SKM-1 (cell line): ENCODE data around the gene ABCC8.

Source experiments
- DNase-seq: peaks from one replicate; lab custom pipeline; 2025; ENCODE audit not compliant: unreplicated experiment; lab: John Stamatoyannopoulos, UW

The ABCC8 gene

GRCh38 chr11:17476317-17477083 is at the start of gene ABCC8:
ABCC8 (minus strand) TSS chr11:17476845; CDS start chr11:17476776, 69 bp downstream.
- DNase-seq: no peak

- no peak for DNase-seq
These were observed 49.7 kb upstream of the ABCC8 start for GRCh38 chr11:17526326-17526725.

GRCh38 chr11:17525570-17525969 is 48.9 kb upstream of the ABCC8 start:
- DNase-seq: no peak

GRCh38 chr11:17524221-17524620 is 47.6 kb upstream of the ABCC8 start:
- no peak for DNase-seq

- no peak for DNase-seq
These were observed 46.0 kb upstream of the ABCC8 start for GRCh38 chr11:17522655-17523054.

GRCh38 chr11:17521106-17521900 is 44.7 kb upstream of the ABCC8 start:
- DNase-seq: no peak

- DNase-seq: no peak
These were observed 42.6 kb upstream of the ABCC8 start for GRCh38 chr11:17519061-17519885.

- no peak for DNase-seq
These were observed 41.7 kb upstream of the ABCC8 start for GRCh38 chr11:17518366-17518765.

- DNase-seq: no peak
These were observed 40.5 kb upstream of the ABCC8 start for GRCh38 chr11:17517186-17517585.

GRCh38 chr11:17516551-17517150 is 40.0 kb upstream of the ABCC8 start:
- DNase-seq: no peak

GRCh38 chr11:17515443-17516176 is 39.0 kb upstream of the ABCC8 start:
- DNase-seq: no peak

GRCh38 chr11:17514476-17514875 is 37.8 kb upstream of the ABCC8 start:
- DNase-seq: no peak

- no peak for DNase-seq
These were observed 37.2 kb upstream of the ABCC8 start for GRCh38 chr11:17513853-17514252.

GRCh38 chr11:17512101-17512500 is 35.5 kb upstream of the ABCC8 start:
- DNase-seq: no peak

- DNase-seq: no peak
These were observed 34.9 kb upstream of the ABCC8 start for GRCh38 chr11:17511571-17511970.

GRCh38 chr11:17510507-17511206 is 34.0 kb upstream of the ABCC8 start:
- no peak for DNase-seq

- no peak for DNase-seq
These were observed 32.1 kb upstream of the ABCC8 start for GRCh38 chr11:17508791-17509190.

- no peak for DNase-seq
These were observed 31.7 kb upstream of the ABCC8 start for GRCh38 chr11:17508306-17508705.

GRCh38 chr11:17507773-17508172 is 31.1 kb upstream of the ABCC8 start:
- DNase-seq: no peak

GRCh38 chr11:17506942-17507341 is 30.3 kb upstream of the ABCC8 start:
- no peak for DNase-seq
